Measurements from ENCODE around the gene PGS1. TPM values are rescaled to one million over a fixed set of nuclear protein-coding genes. Genes with fewer than 3 reads are reported as not detected.

The PGS1 gene
- total RNA-seq, 1 donor: 35.4 TPM

DNA sequence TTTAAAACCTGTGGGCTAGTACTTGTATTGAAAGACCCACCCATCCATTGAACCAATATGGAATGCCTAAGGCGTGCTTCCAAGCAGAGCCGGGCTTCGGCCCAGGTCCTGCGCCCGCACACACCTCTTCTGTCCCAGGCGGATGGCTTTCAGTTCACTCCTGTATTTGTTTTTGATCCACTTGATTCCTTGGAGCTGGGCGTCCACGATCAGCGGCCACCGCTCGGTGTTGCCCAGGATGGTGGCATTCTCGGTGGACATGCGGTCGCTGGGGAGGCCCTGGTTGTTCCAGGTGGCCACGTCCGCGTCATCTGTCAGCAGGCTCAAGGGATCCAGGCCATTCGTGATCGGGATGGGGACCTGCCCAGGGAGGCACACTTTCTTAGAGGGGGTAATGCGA lies 75.9 kb downstream of the PGS1 start:
- H3K4me3 ChIP-seq (ENCODE audit: low read depth, low read length): no peak overlapping the region
- no peak for TF ChIP-seq CTCF (IDR thresholded peaks at IDR 0.05; ENCODE audit: insufficient read depth, low read depth, low read length)
- no peak for DNase-seq (ENCODE audit: low read depth)

DNA sequence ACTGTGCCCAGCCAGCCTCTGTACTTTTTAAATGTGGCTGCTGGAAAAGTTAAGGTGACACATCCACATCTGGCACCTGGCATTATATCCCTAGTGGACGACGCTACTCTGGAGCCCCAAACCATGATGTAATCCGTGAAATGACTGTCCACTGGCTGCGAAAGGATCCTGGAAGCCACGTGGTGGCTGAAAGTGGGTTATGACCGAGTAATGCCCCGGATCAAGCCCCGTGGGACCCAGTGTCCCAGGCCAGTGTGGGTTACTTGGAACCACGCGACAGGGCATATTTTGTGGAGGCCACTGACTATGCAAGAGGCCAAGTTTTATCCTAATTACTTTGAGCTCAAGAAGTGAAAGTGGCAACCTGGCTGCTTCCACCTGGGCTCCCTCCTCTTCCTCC lies 79.6 kb downstream of the PGS1 start:
- TF ChIP-seq CTCF (IDR thresholded peaks at IDR 0.05; ENCODE audit: insufficient read depth, low read depth, low read length): no peak
- no peak for DNase-seq (ENCODE audit: low read depth)

GRCh38 chr17:78458736-78459335 lies 80.4 kb downstream of the PGS1 start:
- no peak for TF ChIP-seq CTCF (IDR thresholded peaks at IDR 0.05; ENCODE audit: insufficient read depth, low read depth, low read length)
- no peak for DNase-seq (ENCODE audit: low read depth)
- H3K4me3 ChIP-seq (ENCODE audit: low read depth, low read length): no peak overlapping the region

More for the DNA sequence above, 79.6 kb downstream of the PGS1 start:
- H3K4me3 ChIP-seq (ENCODE audit: low read depth, low read length): no peak overlapping the region

DNA sequence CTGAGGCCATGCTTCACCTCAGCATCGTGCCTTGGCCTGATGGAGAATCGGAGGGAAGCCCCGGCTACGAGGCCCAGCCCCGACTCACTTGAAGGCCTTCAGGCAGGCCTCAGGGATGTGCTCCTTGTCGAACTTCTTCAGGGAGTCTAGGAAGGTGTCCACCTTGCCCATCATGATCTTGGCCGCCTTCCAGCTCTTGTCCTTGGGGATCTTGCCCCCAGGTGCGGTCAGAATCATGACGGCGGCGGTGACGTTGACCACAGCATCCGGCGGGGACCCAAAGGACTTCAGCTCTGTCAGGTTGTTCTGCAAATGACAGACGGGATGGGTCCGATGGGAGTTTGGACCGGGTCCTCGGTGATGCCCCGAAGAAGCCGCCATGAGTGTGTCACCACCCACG lies 81.2 kb downstream of the PGS1 start:
- no peak for DNase-seq (ENCODE audit: low read depth)
- TF ChIP-seq CTCF (IDR thresholded peaks at IDR 0.05; ENCODE audit: insufficient read depth, low read depth, low read length): no peak
- H3K4me3 ChIP-seq (ENCODE audit: low read depth, low read length): no peak overlapping the region

DNA sequence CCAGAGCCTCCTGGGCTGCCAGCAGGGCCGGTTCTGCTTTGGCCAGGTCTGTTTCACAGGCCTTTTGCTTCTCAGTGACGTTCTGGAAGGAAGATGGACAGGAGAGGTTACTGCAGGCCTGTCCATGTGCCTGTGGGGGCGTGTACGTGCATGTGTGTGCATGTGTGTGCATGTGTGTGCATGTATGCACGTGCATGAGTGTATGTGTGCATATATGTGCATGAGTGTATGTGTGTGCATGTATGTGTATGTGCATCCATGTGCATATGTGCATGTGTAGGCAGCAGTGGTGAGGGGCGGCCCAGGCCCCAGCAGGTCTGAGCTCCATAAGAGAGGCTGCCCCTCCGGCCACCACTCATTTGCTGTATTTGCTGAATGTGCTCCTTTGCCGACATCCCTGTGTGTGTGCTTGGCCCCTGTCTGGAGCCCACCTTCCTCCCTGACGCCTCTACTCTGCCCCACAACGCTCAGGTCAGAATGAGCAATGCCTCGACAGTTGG lies 81.8 kb downstream of the PGS1 start:
- TF ChIP-seq CTCF (IDR thresholded peaks at IDR 0.05; ENCODE audit: insufficient read depth, low read depth, low read length): no peak
- DNase-seq (ENCODE audit: low read depth): no peak
- H3K4me3 ChIP-seq (ENCODE audit: low read depth, low read length): no peak overlapping the region

- no peak for TF ChIP-seq CTCF (IDR thresholded peaks at IDR 0.05; ENCODE audit: insufficient read depth, low read depth, low read length)
- no peak for DNase-seq (ENCODE audit: low read depth)
- H3K4me3 ChIP-seq (ENCODE audit: low read depth, low read length): no peak overlapping the region
Measured at GRCh38 chr17:78460951-78461798, 82.7 kb downstream of the PGS1 start.

Measured in fibroblast of villous mesenchyme (primary cell).